K562 (cell line): ENCODE results near the gene SIK3. TPM values are rescaled to one million over a fixed set of nuclear protein-coding genes. Genes with fewer than 3 reads are reported as not detected.

Experiments used
- BRF1 ChIP-seq: IDR thresholded peaks from 3 replicates; pipeline ENCODE4 v1.6.1; 2011; ENCODE audit warnings: borderline replicate concordance, mild to moderate bottlenecking; ENCODE audit not compliant: insufficient read length; ENCODE audit errors: extremely low read depth
- CEBPG ChIP-seq, 3 experiments: fragments of 200-800 bp in 1 of 3; sonication (Bioruptor generic) in 1 of 3; sonication (generic) in 1 of 3; formaldehyde crosslinking in 1 of 3; IDR thresholded peaks in 2 of 3; conservative IDR thresholded peaks in 1 of 3; 2 replicates each; pipeline versions ENCODE4 v1.6.1 to v1.8.0; 2016 to 2022; ENCODE audit warnings: missing compliant biosample characterization in 2 of 3, missing genetic modification characterization in 2 of 3, mild to moderate bottlenecking in 1 of 3, missing genetic modification reagents in 1 of 3
- DDX20 ChIP-seq: fragments of 450-650 bp; IDR thresholded peaks from 2 replicates; pipeline ENCODE4 v1.6.1; 2016; ENCODE audit warnings: missing genetic modification characterization, low read depth, mild to moderate bottlenecking, missing compliant biosample characterization, moderate library complexity
- MCM7 ChIP-seq, 2 experiments: fragments of 450-650 bp; IDR thresholded peaks; 2 replicates each; pipeline ENCODE4 v1.6.1; 2016 to 2018
- PPARD ChIP-seq: fragments of 250-450 bp; sonication (Bioruptor Pico); IDR thresholded peaks from 2 replicates; pipeline ENCODE4 v1.8.0; 2022; ENCODE audit warnings: inconsistent platforms, mild to moderate bottlenecking, moderate library complexity
- SPI1 ChIP-seq: IDR thresholded peaks from 2 replicates; pipeline ENCODE4 v1.6.1; 2011; ENCODE audit warnings: low read depth, low read length, control low read depth, borderline replicate concordance
- ZFP30 ChIP-seq: fragments of 250-450 bp; sonication (Bioruptor Pico); IDR thresholded peaks from 2 replicates; pipeline ENCODE4 v1.8.0; 2022; ENCODE audit warnings: moderate library complexity, mild to moderate bottlenecking, inconsistent platforms, borderline replicate concordance
- ZNF347 ChIP-seq: fragments of 450-650 bp; formaldehyde crosslinking; IDR thresholded peaks from 2 replicates; pipeline ENCODE4 v1.4.0; 2020; ENCODE audit warnings: low read depth, mild to moderate bottlenecking, moderate library complexity
- polyA plus RNA-seq, 8 experiments: library from polyadenylated mRNA; depleted of rRNA in 4 of 8; stranded (reverse) in 5 of 8; unstranded in 3 of 8; fragments of >200 nt; fragmentation: Nextera tagmentation in 2 of 8; fragmentation: Illumina TruSeq in 1 of 8; extraction: Ambion mirVana in 2 of 8; extraction: Trizol in 1 of 8; gene quantifications; 2 replicates each; pipeline versions ENCODE4 v1.2.1 to v1.2.3, GENCODE V29; 2011 to 2014; ENCODE audit warnings: inconsistent platforms in 1 of 8, missing spikeins in 1 of 8
- total RNA-seq, 7 experiments: library from RNA; depleted of rRNA in 6 of 7; stranded (reverse); fragments of >200 nt in 6 of 7; fragmentation: Illumina TruSeq in 2 of 7; extraction: Trizol in 2 of 7; gene quantifications; 2 replicates each; pipeline versions ENCODE4 v1.2.1 to v1.2.3, GENCODE V29; 2011 to 2021; ENCODE audit warnings: low replicate concordance in 1 of 7
- TF ChIP-seq, protein P1 (sequence below): fragments of 450-650 bp; IDR thresholded peaks from 2 replicates; pipeline ENCODE4 v1.6.1; 2018; ENCODE audit warnings: mild to moderate bottlenecking, low read depth; ENCODE audit not compliant: partially characterized antibody
- TF ChIP-seq, protein P2 (sequence below): fragments of 250-450 bp; sonication (Bioruptor Pico); IDR thresholded peaks from 2 replicates; pipeline ENCODE4 v1.5.0; 2020; ENCODE audit warnings: mild to moderate bottlenecking, borderline replicate concordance
- TF ChIP-seq, protein P3 (sequence below): fragments of 150-350 bp; conservative IDR thresholded peaks from 2 replicates; pipeline ENCODE4 v1.6.1; 2014; ENCODE audit warnings: low read length

The SIK3 gene
- total and polyA plus RNA-seq, 9 of the 15 experiments (the other 6 are each of a cell fraction or from before 2014, with no cell fraction given), result 1.6 to 21.6 (median 8.0) TPM

DNA sequence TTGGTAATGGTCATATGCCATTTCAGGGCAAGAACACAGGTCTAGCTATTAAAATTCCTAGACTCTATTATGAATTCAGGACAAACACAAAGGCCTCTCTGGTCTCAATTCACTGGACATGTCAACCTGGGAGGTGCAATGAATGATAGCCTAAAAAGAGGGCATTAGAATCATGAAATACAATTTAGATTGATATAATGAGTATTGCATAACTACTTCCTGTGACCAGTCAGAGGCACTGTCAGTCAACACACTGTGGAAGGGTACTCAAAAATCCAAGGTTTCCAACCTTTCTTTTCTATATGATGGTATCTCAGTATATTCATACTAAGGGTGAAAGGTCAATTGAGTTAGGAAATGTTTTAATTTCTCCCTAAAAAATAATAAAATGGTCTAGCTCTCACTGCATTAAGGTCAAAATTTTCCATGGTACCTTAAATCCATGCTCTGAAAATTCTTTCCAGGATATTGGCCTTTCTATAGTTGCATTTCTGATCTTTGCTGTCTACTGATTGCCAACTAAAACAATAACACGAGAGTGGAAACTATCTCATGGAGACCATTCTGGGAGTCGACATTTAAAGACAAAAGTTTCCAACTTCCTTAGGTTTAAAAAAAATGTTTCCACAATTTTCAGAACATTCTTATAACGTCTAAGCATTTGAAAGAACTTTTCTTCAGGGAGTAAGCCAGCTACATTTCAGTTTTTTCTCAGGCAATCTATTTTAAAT, 179.1 kb downstream of the SIK3 start (continued):
- TF ChIP-seq, protein P1, sequence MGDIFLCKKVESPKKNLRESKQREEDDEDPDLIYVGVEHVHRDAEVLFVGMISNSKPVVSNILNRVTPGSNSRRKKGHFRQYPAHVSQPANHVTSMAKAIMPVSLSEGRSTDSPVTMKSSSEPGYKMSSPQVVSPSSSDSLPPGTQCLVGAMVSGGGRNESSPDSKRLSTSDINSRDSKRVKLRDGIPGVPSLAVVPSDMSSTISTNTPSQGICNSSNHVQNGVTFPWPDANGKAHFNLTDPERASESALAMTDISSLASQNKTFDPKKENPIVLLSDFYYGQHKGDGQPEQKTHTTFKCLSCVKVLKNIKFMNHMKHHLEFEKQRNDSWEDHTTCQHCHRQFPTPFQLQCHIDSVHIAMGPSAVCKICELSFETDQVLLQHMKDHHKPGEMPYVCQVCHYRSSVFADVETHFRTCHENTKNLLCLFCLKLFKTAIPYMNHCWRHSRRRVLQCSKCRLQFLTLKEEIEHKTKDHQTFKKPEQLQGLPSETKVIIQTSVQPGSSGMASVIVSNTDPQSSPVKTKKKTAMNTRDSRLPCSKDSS, result no peak
- TF ChIP-seq ZNF347 (CRISPR knock-in tag) (no peak), BRF1 (no peak), DDX20 (tag) (no peak), ZFP30 (no peak), SPI1 (no peak), MCM7 (IDR thresholded peaks at IDR 0.05) (no peak), CEBPG (CRISPR knock-in tag; IDR thresholded peaks at IDR 0.05) (no peak), CEBPG (tag; conservative IDR thresholded peaks at IDR 0.05 in 1 of 2, IDR thresholded peaks at IDR 0.05 in 1 of 2) (peak in 1 of 2 experiments; percentile 44; a peak in 2 of 4 replicates), PPARD (CRISPR knock-in tag) (no peak)
- TF ChIP-seq, protein P2, sequence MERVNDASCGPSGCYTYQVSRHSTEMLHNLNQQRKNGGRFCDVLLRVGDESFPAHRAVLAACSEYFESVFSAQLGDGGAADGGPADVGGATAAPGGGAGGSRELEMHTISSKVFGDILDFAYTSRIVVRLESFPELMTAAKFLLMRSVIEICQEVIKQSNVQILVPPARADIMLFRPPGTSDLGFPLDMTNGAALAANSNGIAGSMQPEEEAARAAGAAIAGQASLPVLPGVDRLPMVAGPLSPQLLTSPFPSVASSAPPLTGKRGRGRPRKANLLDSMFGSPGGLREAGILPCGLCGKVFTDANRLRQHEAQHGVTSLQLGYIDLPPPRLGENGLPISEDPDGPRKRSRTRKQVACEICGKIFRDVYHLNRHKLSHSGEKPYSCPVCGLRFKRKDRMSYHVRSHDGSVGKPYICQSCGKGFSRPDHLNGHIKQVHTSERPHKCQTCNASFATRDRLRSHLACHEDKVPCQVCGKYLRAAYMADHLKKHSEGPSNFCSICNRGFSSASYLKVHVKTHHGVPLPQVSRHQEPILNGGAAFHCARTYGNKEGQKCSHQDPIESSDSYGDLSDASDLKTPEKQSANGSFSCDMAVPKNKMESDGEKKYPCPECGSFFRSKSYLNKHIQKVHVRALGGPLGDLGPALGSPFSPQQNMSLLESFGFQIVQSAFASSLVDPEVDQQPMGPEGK (CRISPR knock-in tag), result no peak
- TF ChIP-seq, protein P3, sequence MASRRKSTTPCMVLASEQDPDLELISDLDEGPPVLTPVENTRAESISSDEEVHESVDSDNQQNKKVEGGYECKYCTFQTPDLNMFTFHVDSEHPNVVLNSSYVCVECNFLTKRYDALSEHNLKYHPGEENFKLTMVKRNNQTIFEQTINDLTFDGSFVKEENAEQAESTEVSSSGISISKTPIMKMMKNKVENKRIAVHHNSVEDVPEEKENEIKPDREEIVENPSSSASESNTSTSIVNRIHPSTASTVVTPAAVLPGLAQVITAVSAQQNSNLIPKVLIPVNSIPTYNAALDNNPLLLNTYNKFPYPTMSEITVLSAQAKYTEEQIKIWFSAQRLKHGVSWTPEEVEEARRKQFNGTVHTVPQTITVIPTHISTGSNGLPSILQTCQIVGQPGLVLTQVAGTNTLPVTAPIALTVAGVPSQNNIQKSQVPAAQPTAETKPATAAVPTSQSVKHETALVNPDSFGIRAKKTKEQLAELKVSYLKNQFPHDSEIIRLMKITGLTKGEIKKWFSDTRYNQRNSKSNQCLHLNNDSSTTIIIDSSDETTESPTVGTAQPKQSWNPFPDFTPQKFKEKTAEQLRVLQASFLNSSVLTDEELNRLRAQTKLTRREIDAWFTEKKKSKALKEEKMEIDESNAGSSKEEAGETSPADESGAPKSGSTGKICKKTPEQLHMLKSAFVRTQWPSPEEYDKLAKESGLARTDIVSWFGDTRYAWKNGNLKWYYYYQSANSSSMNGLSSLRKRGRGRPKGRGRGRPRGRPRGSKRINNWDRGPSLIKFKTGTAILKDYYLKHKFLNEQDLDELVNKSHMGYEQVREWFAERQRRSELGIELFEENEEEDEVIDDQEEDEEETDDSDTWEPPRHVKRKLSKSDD, result no peak
